ENCODE data around the gene HS2ST1.
"Not testable (repeated sequence)": the region's sequence is repeated elsewhere in the genome, so short reads cannot be mapped to it uniquely, and the experiment has no call there.

The HS2ST1 gene

GRCh38 chr1:87024936-87025540 lies 110.6 kb downstream of the HS2ST1 start:
- Histone ChIP-seq H3K4me2 (no peak overlapping the region), H3K4me1 (peaks cover 0 to 13% (median 0%) of the 10 kb centered on the region in 10 experiments; a peak in 2 of 20 replicates), H3K9me3 (replicated peaks in 1 of 11) (0 out of 22 replicates have a peak, but pooled peaks cover 0 to 5% (median 0%) of the 10 kb centered on the region in 11 experiments), H3K27ac (0 out of 22 replicates have a peak overlapping the region, but pooled peaks of 1 of the 11 experiments have one; percentile 8), H3K9ac (no peak overlapping the region), H3K4me3 (no peak overlapping the region), H3K36me3 (peaks cover 0 to 5% (median 0%) of the 10 kb centered on the region in 11 experiments; a peak in 2 of 22 replicates), H4K20me1 (peaks cover 0 to 91% (median 32%) of the 10 kb centered on the region in 11 experiments; a peak in 16 of 22 replicates), H3K27me3 (no peaks in the 10 kb centered on the region)
- TF ChIP-seq Cebpa-rat (IDR thresholded peaks at IDR 0.05), result no peak

- not testable (repeated sequence) for H3K4me2 ChIP-seq; H3K27ac ChIP-seq; H3K9ac ChIP-seq; H3K4me3 ChIP-seq; H3K27me3 ChIP-seq; H3K36me3 ChIP-seq; H3K9me3 ChIP-seq (replicated peaks in 1 of 11)
- peaks cover 0 to 19% (median 0%) of the 10 kb centered on the region in 10 experiments; a peak in 3 of 20 replicates for H3K4me1 ChIP-seq
- H4K20me1 ChIP-seq, result peaks cover 4 to 89% (median 30%) of the 10 kb centered on the region in 11 experiments; a peak in 17 of 22 replicates
Measured at GRCh38 chr1:87027561-87027960, 113.1 kb downstream of the HS2ST1 start.

GRCh38 chr1:87028576-87028975 lies 114.1 kb downstream of the HS2ST1 start:
- Histone ChIP-seq H3K9ac (no peak overlapping the region), H3K36me3 (peaks cover 0 to 8% (median 0%) of the 10 kb centered on the region in 11 experiments; a peak in 3 of 22 replicates), H3K9me3 (replicated peaks in 1 of 11) (0 out of 22 replicates have a peak, but pooled peaks cover 0 to 5% (median 0%) of the 10 kb centered on the region in 11 experiments), H4K20me1 (peaks cover 4 to 87% (median 26%) of the 10 kb centered on the region in 11 experiments; a peak in 17 of 22 replicates), H3K4me3 (no peak overlapping the region), H3K4me2 (no peak overlapping the region), H3K27me3 (no peaks in the 10 kb centered on the region), H3K27ac (no peak overlapping the region), H3K4me1 (peaks cover 0 to 21% (median 0%) of the 10 kb centered on the region in 10 experiments; a peak in 3 of 20 replicates)
- TF ChIP-seq Cebpa-rat (IDR thresholded peaks at IDR 0.05), result no peak

GRCh38 chr1:87030740-87031690 lies 116.6 kb downstream of the HS2ST1 start:
- no peak overlapping the region for H3K4me3 ChIP-seq
- peaks cover 0 to 9% (median 0%) of the 10 kb centered on the region in 10 experiments; a peak in 2 of 20 replicates for H3K4me1 ChIP-seq
- no peak overlapping the region for H3K9ac ChIP-seq
- no peak overlapping the region for H3K27ac ChIP-seq
- H3K27me3 ChIP-seq, result no peaks in the 10 kb centered on the region
- 0 out of 22 replicates have a peak, but pooled peaks cover 0 to 5% (median 0%) of the 10 kb centered on the region in 11 experiments for H3K9me3 ChIP-seq (replicated peaks in 1 of 11)
- no peak overlapping the region for H3K4me2 ChIP-seq
- TF ChIP-seq Cebpa-rat (IDR thresholded peaks at IDR 0.05), result no peak
- H4K20me1 ChIP-seq, result peaks cover 0 to 84% (median 9%) of the 10 kb centered on the region in 11 experiments; a peak in 14 of 22 replicates
- peaks cover 0 to 8% (median 0%) of the 10 kb centered on the region in 11 experiments; a peak in 3 of 22 replicates for H3K36me3 ChIP-seq

GRCh38 chr1:87034351-87034750 lies 119.9 kb downstream of the HS2ST1 start:
- Histone ChIP-seq H3K4me3 (no peak overlapping the region), H4K20me1 (peaks cover 0 to 86% (median 10%) of the 10 kb centered on the region in 11 experiments; a peak in 13 of 22 replicates), H3K9me3 (replicated peaks in 1 of 11) (no peaks in the 10 kb centered on the region), H3K27ac (no peak overlapping the region), H3K4me2 (no peak overlapping the region), H3K36me3 (peaks cover 0 to 11% (median 0%) of the 10 kb centered on the region in 11 experiments; a peak in 3 of 22 replicates), H3K9ac (no peak overlapping the region), H3K27me3 (no peaks in the 10 kb centered on the region), H3K4me1 (peaks cover 0 to 9% (median 0%) of the 10 kb centered on the region in 10 experiments; a peak in 2 of 20 replicates)
- no peak for TF ChIP-seq Cebpa-rat (IDR thresholded peaks at IDR 0.05)

GRCh38 chr1:87039096-87039495 lies 124.7 kb downstream of the HS2ST1 start:
- Histone ChIP-seq H3K27me3 (no peaks in the 10 kb centered on the region), H3K4me2 (no peak overlapping the region), H3K9me3 (replicated peaks in 1 of 11) (no peaks in the 10 kb centered on the region), H3K4me1 (peaks cover 0 to 18% (median 0%) of the 10 kb centered on the region in 10 experiments; a peak in 7 of 20 replicates), H3K4me3 (no peak overlapping the region), H3K27ac (no peak overlapping the region), H3K9ac (no peak overlapping the region), H3K36me3 (peaks cover 0 to 8% (median 0%) of the 10 kb centered on the region in 11 experiments; a peak in 2 of 22 replicates), H4K20me1 (peaks cover 0 to 92% (median 13%) of the 10 kb centered on the region in 11 experiments; a peak in 14 of 22 replicates)
- TF ChIP-seq Cebpa-rat (IDR thresholded peaks at IDR 0.05), result no peak

- H4K20me1 ChIP-seq, result peaks cover 0 to 87% (median 13%) of the 10 kb centered on the region in 11 experiments; a peak in 13 of 22 replicates
- no peak overlapping the region for H3K27ac ChIP-seq
- H3K27me3 ChIP-seq, result no peaks in the 10 kb centered on the region
- TF ChIP-seq Cebpa-rat (IDR thresholded peaks at IDR 0.05), result no peak
- peaks cover 0 to 17% (median 10%) of the 10 kb centered on the region in 11 experiments; a peak in 18 of 22 replicates for H3K9me3 ChIP-seq (replicated peaks in 1 of 11)
- H3K4me2 ChIP-seq, result peak overlapping the region in 3 of 11 experiments; percentile 2 to 39 (median 28); a peak in 4 of 22 replicates
- no peak overlapping the region for H3K4me3 ChIP-seq
- no peak overlapping the region for H3K9ac ChIP-seq
- H3K36me3 ChIP-seq, result peaks cover 0 to 17% (median 6%) of the 10 kb centered on the region in 11 experiments; a peak in 7 of 22 replicates
- H3K4me1 ChIP-seq, result peaks cover 0 to 38% (median 0%) of the 10 kb centered on the region in 10 experiments; a peak in 7 of 20 replicates
Measured at GRCh38 chr1:87042111-87042811, 127.8 kb downstream of the HS2ST1 start.

GRCh38 chr1:87044424-87044823 lies 130.0 kb downstream of the HS2ST1 start:
- H3K4me2 ChIP-seq, result peak overlapping the region in 1 of 11 experiments; percentile 53; a peak in 2 of 22 replicates
- peaks cover 0 to 81% (median 13%) of the 10 kb centered on the region in 11 experiments; a peak in 13 of 22 replicates for H4K20me1 ChIP-seq
- no peak overlapping the region for H3K4me3 ChIP-seq

More at GRCh38 chr1:87044424-87044823, 130.0 kb downstream of the HS2ST1 start:
- Histone ChIP-seq H3K9ac (no peak overlapping the region), H3K27me3 (no peaks in the 10 kb centered on the region), H3K4me1 (peaks cover 0 to 38% (median 0%) of the 10 kb centered on the region in 10 experiments; a peak in 7 of 20 replicates), H3K9me3 (replicated peaks in 1 of 11) (peaks cover 12 to 34% (median 25%) of the 10 kb centered on the region in 11 experiments), H3K27ac (no peak overlapping the region), H3K36me3 (peaks cover 3 to 30% (median 13%) of the 10 kb centered on the region in 11 experiments; a peak in 14 of 22 replicates)
- no peak for TF ChIP-seq Cebpa-rat (IDR thresholded peaks at IDR 0.05)
